NCI-H2029 treated with DMSO at 0.1 percent for 48 hours (cell line): ENCODE data around the gene L3MBTL3.
"Not testable (repeated sequence)": the region's sequence is repeated elsewhere in the genome, so short reads cannot be mapped to it uniquely, and the experiment has no call there.

Experiments used
- DNase-seq: peaks from one replicate; lab custom pipeline; 2025; lab: John Stamatoyannopoulos, UW

L3MBTL3 gene

DNA sequence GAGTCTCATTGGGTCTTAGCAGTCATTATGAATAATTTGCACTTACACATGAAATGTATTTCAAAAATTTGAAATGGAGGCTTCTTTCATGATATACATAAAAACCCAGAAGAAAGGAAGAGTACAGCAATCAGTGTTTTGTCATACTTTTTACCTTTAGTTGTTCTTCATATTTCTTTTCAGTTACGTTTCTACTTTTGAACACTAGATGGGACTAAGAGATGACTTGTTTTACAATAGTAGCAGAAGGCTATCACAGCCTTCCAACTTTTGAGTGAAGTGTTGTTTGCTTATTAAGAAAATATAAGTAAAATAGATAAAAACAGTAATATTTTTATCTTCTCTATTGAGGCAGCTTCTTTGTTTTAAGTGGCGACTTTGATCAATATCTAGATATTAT lies 58.1 kb downstream of the L3MBTL3 start:
- no peak for DNase-seq

DNA sequence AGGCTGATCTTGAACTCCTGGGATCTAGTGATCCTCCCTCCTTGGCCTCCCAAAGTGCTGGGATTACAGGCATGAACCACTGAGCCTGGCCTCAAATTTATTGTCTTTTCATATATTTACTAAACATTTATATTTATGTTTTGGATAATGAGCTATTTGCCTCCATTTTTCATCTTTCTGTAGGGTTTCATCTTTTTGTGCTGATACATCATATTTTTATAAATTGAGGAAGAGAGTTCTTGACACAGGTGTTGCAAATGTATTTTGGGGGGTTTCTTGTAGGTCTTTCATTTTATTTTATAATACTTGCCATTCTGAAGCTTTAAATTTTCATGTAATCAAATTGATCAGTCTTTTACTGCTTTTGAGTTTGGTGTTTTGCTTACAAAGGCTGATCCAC lies 72.4 kb downstream of the L3MBTL3 start:
- no peak for DNase-seq

DNA sequence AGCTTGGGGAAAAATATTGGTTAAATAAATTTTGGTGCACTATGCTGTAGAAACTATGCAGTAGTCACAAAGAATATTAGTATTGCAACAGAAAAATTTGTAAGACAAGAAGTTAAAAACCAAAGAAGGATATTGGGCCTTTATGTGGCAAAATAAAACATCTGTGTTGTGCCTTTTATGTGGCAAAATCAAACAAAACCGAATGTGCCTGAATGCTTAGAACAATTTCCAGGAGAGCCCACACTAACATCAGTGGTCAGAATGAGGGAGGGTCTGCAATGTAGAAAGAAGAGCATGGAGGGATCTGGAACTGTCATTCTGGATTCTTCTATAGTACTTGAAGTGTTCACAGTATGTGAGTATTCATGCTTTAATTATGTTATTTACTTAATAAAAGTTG lies 75.2 kb downstream of the L3MBTL3 start:
- no peak for DNase-seq

DNA sequence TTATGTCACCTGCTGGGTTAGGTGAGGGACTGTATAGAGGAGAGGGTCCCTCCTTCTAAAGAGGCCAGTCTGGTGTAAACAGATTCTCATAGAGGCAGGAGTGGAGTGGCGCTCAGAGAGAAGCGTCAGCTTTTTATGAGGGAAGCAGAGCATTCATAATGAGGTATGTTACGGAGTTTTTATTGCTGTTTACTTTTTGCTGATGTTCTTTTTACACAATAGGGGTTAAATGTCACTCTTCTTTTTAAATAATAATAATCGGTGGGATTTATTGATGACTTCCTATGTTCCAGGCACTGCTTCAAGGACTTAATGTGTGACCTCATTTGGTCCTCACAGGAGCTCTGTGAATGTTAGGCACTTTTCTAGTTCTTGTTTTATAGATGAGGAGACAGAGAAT lies 79.9 kb downstream of the L3MBTL3 start:
- DNase-seq, result no peak

DNA sequence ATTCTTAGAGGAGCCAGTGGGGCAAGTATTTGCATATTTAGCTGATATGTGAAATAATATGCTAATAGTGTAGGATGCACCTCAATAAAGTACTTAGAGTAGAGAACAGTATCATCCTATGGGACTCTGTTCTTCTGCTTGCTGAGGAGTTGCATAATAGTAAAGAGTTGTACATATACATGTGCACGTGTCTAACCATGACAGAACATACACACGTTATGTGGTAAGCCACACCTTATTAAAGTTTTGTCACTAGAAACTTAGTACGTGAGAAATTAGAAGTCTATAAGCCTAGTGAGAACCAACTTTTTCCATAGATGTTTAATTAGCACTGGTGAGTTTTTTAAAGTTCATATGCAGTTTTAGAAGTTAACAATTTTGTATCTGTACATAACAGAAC lies 80.7 kb downstream of the L3MBTL3 start:
- DNase-seq, result no peak

DNA sequence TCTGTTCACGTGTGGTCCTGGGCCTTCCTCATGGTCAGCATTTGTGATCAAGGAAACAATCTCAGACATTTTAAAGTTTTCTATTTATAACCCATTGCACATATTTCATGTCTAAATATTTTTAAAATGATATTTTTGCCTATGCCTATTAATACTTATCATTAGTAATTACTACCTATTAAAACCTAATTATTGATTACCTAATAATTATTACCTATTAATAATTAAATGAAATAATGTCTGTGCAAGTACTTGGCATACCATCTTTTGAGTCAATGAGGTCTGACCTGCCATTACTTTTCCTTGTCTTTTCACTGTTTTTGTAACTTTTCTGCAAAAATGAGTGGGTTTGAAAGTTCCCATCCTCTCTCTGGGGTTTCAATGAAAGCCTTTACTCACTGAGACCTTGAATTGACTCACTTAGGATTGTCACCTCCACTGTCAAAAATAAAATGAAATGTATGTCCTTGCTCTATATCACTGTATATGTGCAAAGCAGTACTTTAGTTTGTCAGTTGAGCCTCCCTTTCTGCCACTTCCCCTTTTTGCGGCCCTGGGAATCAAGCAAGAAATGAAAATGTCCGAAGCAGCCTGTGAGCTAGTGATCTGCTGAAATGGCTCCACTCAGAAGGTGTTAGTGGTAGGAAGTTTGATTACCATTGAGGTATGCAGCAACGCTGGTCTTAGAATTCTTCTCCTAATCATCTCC lies 87.8 kb downstream of the L3MBTL3 start:
- DNase-seq, result no peak

DNA sequence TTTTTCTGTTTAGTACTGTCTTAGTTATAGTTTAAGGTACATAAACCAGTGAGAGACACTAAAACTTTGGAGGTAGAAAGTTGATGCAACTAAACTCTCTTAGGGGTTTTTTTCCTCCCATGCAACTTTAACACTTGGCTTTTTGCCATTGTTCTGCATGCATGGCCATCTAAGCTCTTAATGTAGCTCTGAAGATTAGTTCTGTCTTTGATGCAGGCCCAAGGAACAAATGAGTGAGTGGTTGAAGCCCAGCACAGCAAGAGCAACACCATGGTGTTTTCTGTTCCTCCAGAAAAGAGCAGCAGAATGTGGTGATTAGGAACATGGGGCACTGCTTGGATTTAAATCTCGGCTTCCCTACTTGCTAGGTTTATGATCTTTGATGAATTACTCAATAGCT lies 89.3 kb downstream of the L3MBTL3 start:
- no peak for DNase-seq

DNA sequence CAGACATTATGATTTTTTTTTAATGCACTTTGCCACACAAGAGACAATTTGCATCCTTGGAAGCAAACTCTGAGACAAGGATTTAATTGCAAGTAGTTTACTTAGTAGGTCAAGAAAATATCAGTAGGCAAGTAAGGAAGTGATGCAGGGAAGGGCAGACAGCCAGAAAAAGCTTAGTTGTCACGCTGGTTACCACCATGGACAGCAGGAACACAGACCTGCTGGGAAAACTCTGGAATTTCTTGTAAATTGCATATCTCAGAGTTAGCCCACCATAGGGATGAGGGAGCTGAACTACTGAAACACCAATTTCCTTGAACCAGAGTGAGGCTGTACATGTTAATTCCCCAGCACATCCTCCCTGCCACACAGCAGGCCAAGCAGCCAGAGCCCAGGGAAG lies 92.7 kb downstream of the L3MBTL3 start:
- DNase-seq, result no peak

DNA sequence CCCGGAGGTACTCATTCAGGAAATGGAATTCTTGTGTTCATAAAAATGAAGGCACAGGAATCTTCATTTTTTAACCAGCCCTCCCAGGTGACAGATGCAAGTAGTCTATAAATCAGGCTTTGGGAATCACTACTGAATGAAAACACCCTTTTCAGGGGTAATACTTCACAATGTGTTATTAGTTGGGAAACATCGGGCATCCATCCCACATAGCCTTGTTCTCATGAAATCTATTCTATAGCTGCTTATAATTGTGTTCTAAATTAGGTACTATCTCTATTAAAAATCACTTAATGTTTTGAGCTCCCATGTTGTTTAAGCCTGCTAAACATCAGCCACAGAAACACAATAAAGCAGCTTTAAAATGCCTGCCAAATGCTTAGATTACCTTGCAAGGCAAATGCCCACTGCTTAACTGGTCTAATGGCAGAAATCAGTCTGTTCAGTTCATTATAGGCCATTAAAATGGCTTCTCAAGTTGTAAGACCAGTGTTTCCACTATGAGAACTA lies 94.9 kb downstream of the L3MBTL3 start:
- no peak for DNase-seq

DNA sequence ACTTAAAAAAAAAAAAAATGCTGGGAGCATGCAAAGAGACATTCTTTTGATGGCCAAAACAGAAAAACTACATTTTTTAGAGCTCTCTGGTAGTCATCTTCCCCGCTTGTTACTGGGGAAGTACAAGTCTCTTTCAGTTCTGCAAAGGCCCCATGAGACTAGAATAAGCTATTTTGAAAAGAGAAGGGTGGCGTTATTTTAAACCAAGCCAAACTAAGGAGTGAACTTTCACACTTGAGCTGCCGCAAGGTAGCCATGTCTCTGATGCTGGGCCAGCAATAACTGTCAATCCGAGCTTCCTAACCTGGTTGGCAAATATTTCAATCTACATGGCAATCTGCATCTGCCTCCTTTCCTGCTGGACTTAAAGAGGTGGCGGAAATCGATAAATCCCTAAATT lies 96.7 kb downstream of the L3MBTL3 start:
- no peak for DNase-seq

DNA sequence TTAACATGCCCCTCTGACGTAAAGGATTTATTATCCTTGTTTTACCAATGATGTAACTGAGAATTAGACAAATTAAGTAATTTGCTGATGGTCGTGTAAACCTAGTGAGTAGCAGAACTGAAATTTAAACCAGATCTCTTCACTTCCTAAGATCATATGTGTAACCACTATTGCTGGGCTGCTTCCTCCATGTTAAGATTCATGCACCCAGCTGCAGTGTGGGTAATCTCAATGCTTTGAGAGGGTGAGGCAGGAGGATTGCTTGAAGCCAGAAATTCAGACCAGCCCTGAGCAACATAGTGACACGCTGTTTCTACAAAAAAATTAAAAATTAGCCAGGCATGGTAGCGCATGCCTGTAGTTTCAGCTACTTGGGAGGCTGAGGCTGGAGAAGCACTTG lies 97.9 kb downstream of the L3MBTL3 start:
- no peak for DNase-seq

DNA sequence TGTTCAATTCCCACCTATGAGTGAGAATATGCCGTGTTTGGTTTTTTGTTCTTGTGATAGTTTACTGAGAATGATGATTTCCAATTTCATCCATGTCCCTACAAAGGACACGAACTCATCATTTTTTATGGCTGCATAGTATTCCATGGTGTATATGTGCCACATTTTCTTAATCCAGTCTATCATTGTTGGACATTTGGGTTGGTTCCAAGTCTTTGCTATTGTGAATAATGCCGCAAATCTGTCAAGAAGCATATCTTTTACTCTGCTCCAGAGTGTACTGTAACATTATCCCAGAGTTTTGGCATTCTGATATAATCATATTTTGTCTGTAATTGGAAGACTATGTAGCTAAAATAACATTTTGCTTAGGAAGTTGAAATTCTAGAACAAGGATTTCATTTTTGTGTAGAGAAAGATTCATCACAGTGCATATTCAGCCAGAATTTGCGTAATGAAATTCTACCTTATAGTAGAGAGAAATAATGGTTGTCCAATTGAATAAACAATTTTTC lies 98.9 kb downstream of the L3MBTL3 start:
- not testable (repeated sequence) for DNase-seq

DNA sequence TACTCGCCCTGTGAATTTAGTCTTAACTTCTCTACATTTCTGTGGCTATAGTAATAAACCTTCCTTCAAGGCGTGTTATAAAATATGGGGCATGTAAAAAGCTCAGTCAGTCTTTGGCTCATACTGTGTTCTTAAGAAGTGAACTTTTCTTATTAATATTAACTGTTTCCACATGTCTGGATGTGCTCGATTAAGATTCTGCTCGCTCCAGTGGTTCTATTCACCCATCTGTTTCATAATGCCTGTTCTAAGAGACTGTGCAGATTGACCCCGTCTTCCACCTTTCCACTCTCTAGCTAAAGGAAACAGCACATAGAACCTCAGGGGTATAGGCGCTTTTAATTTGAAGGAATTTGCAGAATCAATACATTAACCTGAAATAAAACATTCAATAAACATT lies 99.9 kb downstream of the L3MBTL3 start:
- DNase-seq, result no peak

DNA sequence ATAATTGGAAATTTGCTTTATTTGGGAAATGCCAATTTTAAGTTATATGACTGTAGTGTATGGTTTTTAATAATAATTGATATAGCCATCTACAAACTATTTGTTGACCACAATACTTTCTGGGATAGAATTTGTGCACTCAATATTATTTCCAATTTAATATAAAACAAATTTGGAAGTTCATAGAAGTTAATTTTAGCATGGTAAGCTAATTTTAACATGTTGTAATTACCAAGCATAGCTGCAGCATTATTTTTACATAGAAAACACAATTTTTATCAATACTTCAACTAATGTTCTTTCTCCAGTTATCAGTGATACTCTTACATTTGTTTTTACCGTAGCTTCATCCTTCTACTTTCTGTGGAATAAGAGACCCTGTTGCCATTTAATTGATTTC lies 100.8 kb downstream of the L3MBTL3 start:
- DNase-seq, result no peak

DNA sequence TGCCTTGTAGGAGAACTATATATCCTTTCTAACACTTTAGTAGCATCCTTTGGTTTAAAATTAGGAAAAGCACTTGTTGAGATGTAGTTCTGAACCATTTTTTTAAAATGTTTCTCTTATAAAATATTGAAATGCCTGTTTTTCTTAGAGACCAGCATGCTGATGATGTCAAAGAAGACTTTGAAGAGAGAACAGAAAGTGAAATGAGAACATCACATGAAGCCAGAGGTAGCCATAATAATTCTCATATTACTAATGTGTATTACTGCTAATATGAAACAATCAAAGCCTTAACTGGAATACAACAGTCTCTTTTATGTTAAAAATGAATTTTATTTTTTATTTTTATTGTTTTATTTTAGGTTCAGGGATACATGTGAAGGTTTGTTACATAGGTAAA lies 102.3 kb downstream of the L3MBTL3 start:
- no peak for DNase-seq

DNA sequence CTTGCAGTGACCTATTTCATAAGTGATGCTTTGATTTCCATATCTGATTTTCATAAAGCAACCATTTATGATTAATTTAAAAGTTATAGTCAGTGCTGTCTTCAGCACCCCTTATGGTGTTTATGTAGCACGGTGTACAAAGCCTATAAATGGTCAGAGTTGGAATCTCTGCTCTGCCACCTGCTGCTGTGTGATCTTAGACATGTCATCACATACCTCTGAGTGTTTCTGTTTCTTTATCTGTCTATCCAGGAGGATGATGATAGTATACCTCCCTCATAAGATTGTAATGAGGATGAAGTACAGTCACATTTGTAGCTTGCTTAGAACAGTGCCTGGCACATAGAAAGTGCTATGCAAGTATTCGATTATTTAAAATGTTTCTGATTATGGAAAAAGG lies 103.9 kb downstream of the L3MBTL3 start:
- no peak for DNase-seq

DNA sequence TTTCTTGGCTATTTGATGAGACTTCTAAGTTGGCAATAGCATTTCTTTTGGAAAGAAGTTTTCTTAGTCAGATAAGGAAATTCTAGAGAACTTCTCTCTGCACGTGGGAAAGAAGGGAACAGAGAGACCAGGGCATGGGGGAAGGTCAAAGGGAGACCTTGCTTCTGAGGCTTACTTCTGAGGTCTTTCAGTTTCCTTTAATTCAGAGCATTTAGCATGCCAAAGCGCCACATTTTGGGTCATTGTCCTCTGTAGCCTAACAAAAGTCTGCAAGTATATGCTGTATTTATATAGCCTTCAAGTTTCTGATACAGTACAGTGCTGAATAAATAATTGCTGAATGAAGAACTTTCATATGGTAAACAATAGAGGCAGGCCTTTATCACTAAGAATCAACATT lies 108.8 kb downstream of the L3MBTL3 start:
- no peak for DNase-seq

DNA sequence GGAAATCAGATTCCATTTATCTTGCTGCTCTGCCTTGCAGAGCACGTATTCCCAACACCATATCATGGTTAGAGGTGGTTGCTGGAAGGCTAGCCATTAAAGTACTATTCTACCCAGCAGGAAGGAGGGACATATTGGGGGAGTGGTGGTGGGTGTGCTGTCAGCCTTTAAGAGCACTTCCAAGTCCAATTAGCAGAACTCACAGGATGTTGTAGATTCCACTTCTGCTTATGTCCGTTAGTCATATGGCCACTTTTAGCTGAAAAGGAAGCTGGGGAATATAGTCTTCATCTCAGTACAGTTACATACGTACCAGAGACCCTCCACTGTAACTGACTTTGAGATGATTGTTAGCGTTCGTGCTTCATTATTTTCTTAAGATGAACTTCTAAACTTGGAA lies 109.9 kb downstream of the L3MBTL3 start:
- no peak for DNase-seq

DNA sequence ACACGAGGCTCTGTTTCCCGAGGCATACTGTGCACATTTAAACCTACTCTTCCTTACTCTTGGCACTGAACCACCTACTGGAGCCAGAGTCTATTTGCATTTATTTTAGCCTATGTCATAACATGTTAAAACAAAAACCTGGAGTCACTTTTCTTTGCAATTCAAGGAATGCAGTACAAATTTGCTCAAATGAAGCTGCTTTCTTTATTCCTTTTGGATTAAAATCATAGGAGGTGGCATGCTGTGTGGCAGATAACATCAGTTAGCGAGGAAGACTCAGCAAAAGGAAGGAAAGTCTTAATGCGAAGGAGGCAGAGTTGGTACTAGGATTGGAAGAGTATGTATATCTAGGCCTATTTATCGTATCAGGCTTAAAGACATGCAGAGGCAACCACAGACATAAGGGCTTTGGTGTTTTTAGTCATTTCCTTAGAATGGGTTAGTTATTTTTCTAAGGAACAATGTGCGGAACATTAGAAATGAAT lies 111.4 kb downstream of the L3MBTL3 start:
- no peak for DNase-seq

DNA sequence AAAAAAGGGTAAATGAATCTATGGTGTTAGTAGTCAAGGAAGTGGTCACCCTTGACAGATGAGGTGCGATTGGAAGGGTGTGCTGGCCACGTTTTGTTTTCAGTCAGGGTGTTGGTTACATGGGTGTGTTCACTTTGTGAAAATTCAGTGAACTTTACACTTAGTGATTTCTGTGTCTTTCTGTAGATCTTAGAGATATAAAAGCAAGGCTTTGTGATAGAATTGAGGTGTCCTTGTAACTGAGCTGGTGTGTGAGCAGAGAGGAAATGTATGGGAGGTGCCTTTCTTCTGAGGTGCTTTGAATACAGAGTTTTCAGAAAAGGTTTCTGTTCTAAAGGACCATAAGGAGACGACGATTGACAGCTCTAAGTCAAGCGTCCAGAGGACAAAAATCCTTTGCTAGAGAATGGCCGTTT lies 113.9 kb downstream of the L3MBTL3 start:
- DNase-seq, result no peak

DNA sequence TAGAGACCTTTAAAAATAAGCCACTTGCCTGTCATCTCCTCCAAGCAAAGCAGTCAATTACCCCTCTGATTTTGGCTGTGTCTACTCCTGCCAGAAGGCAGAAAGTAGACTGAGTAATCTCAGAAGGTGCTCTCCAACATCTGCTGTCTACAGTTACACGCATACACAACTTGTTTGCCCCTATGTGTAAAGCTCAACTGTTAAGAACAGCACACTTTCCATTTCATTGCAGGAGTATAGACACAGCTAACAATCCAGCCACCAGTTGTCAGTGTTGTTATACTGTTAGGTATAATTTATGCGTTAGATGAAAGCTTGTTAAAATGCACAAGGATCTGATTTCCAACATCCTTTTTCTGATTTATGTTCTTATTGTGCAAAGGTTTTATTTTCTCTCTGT lies 116.2 kb downstream of the L3MBTL3 start:
- no peak for DNase-seq

DNA sequence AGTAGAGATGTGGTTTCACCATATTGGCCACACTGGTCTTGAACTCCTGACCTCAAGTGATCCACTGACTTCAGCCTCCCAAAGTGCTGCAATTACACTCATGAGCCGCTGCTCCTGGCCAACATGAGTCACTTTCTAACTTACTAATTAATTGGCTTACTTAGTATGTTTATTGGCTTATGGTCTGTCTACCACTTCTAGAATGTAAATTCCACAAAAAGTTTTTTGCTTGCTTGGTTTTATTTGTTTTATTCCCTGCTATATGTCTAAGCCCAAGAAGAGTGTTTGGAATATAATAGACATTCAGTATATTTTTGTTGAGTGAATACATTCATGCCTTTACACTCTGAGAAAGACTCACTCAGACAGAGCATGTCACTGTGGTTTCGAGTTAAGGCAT lies 118.4 kb downstream of the L3MBTL3 start:
- no peak for DNase-seq

DNA sequence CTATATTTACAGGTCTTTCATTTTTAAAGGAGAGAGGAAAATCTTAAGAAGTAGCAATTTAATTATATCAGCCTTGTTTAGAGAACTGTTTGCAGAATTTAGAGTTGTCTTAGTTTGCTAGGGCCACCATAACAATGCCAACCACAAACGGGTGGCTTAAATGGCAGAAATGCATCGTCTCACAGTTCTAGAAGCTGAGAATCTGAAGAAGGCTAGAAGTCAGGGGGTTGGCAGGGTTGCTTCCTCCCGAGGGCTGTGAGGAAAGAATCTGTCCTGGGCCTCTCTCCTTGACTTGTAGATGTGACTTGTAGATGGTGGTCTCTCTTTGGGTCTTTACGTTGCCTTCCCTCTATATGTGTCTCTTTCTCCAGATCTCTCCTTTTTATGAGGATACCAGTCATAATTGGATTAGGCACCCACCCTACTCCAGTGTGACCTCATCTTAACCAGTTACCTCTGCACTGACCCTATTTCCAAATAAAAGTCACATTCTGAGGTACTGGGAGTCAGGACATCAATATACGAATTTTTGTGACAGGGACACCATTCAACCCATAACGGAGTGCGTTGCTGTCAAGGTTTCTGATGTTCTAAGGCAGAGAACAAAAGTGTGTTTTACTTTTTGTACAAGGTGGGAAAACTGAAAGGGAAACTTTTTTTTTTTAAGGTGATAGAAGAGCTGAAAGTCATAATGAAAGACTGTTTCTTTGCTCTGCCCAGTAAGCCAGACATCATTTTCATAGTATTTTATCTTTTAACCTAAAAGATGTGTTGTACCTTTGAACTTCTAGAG lies 119.9 kb downstream of the L3MBTL3 start:
- DNase-seq, result no peak
